Skin of body (tissue), 2 donors: Measurements from ENCODE around the gene PDCD7. TPM values are rescaled to one million over a fixed set of nuclear protein-coding genes. Genes with fewer than 3 reads are reported as not detected.
A peak's percentile ranks its signal among the peaks of the same experiment; 100 is the strongest.
"Not testable (repeated sequence)": the region's sequence is repeated elsewhere in the genome, so short reads cannot be mapped to it uniquely, and the experiment has no call there.

Experiments used
- DNase-seq: peaks from one replicate; lab custom pipeline; 2025; lab: John Stamatoyannopoulos, UW
- total RNA-seq: library from RNA; depleted of rRNA; stranded (reverse); fragments of >200 nt; gene quantifications from one replicate; pipeline ENCODE4 v1.2.3, GENCODE V29; 2014

PDCD7 gene
- total RNA-seq, 1 donor from 2014 or later, result 10.9 TPM

DNA sequence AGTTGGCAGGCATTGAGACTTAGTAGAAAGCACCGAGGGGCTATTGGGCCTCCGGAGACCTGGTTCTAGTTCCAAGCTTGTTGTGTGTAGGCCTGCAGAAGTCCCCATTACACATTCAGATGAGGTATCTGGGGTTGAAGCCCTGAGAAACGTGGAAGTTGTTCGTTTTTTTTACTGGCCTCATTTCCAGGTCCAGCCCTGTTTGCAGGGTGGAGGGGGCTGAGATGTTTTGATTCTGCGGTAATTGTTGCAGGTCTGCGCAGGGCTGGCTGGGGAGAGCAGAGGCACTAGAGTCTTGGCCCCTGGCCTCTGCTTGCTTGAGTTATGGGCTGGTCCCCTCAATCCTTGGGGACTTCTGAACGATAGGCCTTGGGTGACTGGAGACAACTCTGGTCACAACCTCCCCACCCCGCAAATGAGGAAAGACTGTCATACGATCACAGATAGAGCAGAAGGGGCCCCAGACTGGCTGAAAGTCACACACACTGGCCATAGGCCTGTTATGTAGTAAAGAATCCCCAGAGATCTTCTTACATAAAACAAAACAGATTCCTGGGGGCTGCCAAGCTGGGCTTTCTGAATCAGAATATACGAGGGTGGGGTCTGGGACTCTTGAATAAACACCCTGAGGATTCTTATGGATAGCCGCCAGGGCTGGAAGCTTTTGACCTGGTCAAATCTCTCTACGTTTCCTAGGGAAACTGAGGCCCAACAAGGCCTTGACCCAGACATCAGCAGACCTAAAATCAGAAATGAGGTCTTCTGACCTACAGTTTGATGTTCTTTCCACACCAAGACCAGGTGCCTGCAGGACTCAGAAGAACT is 41.5 kb downstream of the PDCD7 start:
- peak; percentile 9 for DNase-seq

DNA sequence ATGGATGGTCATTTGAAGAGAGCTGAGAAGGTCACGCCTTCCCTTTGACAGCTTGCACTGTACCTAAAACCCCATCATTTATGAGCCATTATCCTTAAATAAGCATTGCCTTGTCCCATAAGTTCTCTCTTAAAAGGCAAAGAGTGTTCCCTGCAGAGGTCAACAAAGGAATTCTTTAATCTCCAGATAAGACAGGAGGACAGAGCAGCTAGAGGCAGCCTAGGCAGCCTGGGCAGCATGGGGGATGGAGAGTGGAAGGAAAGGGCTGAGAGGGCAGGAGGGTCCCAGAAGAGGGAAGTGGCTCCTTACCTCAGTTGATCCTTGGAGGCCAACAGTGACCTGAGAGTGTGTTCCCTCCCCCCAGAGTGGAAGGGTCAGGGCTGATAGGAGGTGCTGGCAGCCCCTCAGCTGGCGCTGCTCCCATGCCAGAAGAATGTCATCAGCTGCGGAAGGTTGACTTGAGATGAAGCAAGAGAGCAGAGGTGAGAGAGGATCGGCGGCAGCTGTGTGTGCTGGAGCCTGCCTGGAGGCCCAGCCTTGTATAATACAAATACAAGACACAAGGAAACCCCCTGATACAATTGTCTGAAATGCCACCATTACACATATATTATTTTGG is 44.3 kb downstream of the PDCD7 start:
- DNase-seq, result no peak

DNA sequence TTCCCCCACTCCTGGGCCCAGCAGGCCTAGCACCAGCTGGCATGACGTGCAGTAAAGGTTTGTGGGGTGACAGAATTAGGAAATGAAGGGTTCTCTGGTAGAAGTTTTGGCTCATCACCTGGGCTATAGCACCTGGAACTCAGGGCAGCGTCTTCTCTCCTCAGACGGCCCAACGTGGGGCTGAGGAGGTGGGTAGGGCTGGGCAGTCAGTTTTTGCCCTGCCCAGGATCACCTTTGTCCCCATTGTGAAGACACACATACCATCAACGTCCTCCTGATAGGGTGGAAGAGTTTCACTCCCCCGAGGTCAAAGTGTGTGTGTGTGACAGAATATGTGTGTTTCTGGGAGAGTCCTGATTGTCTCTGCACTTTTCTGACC is 45.0 kb downstream of the PDCD7 start:
- no peak for DNase-seq

GRCh38 chr15:65087873-65088642 is 45.5 kb downstream of the PDCD7 start:
- no peak for DNase-seq

DNA sequence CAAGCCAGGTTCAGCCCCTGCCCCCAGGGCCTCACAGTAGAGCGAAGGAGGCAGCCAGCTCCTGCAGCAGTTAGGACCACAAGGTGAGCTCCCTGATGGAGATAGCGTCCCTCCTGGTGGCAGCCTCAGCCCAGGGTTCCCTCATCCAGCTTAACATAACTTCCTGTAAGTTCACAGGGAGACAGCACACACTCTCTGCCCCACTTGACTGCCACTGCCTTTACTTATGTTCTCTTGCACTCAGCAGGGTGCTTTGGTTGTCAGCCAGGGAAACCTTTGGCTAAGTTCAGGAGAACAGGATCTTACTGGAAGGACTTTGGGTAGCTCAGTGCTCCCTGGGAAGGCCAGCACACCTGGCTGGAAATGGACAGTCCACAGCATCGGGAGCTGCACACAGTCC is 46.2 kb downstream of the PDCD7 start:
- no peak for DNase-seq

GRCh38 chr15:65086680-65087111 is 46.9 kb downstream of the PDCD7 start:
- DNase-seq, result no peak

GRCh38 chr15:65085990-65086679 is 47.5 kb downstream of the PDCD7 start:
- DNase-seq, result no peak

DNA sequence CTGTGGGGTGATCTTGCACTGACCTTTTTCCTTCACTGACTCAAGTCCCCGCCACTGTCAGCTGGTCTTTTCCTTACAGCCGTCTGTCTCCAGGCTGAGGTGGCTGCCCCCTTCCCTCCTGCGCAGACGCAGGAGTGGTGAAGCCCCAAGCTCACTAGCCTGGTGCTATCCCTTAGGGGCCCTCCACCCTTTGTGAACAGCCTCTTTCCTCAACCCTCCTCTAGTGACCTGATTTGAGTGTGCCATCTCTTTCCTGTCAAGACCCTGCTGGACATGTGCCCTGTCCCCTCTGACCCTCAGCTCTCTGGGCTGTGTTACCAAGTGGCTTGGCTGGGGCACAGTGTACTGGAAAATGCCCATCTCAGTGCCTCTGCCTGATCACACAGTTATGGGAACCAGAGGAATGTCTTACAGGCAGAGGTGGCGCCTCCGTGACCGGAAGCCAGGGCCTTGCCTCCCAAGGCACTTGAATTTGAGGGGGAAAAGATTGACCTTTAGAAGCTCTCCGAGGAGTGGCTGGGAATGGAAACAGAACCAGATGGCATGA is 48.3 kb downstream of the PDCD7 start:
- no peak for DNase-seq

DNA sequence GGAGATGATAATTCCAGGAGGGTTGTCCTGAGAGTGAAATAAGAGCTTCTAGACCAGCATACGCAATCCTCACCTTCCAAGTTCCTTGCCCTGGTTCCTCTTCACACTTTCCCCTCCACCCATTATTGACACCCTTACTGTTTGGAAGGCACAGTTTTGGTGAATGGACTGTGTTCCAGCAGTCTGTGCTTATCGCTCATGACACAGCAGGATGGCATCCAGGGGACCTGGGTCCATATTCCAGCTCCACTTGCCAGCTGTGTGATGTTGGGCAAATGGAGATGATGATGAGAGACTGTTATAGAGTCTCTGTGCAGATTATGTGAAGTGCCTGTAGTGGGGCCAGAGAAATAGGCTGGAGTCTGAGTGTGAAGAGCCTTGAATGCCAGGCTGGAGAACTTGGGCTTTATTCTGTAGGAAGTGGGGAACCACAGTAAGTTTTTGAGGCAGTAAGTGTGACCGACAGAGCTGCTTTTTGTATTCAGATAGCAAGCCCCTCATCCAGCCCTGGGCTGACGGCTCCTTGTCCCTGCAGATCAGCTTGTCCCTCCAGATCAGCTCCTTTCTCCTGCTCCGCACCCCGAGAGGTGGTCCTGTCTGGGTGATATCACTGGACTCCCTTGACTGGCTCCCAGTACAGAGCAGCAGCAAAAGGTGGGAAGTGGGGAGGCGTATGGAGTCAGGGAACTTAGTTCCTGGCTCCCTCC is 49.0 kb downstream of the PDCD7 start:
- no peak for DNase-seq

DNA sequence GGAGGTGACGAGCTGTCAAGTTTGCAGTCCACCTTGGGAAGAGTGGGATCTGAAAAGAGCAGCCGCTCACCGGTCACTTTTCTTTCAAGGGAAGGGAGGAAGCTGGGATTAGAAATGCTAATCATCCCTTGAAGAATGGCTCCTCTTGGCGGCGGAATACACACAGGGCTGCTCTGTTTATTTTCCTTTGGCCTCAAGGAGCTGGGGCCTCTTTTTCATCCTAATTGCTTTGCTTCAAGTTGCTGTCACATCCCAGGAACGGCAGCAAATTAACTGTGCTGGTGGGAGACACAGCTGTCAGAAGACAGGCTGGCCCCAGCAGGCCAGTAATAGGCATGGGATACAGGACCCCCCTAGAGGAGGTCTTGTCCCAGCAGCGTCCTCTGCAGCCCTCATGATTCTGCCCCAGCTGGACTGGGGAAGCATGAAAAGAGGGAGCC is 50.3 kb downstream of the PDCD7 start:
- DNase-seq, result no peak

DNA sequence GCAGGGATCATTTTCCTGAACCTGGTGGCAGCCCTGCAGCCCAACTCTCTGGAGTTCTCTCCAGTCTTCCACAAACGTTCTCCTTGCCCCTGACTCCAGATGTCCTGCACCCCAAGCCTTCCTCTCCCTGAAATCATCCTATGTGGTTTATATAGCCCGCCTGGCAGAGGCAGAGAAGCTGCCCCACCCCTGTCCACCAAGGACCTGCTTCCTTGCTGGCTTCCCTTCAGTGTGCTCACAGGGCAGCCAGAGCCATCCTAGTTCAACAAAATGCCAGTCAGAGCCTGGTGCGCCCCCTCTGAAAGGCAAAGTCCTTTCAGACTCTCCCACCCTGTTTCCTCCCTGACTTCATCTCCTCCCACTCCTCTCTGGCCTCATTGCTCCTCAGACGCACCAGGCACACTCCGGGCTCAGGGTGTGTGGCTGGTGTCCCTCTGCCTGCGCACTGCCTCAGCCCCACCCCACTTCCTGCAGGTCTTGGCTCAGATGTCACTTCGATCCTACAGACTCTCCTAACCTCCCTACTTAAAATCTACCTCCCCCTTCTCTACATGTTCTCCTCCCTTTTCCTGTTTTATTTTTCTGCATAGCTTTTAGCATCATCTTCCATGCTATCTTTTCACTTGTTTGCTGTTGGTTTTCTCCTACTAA is 51.2 kb downstream of the PDCD7 start:
- DNase-seq, result no peak

- no peak for DNase-seq
Observed at GRCh38 chr15:65081758-65082157, 51.9 kb downstream of the PDCD7 start.

- no peak for DNase-seq
Observed at GRCh38 chr15:65081270-65081669, 52.3 kb downstream of the PDCD7 start.

DNA sequence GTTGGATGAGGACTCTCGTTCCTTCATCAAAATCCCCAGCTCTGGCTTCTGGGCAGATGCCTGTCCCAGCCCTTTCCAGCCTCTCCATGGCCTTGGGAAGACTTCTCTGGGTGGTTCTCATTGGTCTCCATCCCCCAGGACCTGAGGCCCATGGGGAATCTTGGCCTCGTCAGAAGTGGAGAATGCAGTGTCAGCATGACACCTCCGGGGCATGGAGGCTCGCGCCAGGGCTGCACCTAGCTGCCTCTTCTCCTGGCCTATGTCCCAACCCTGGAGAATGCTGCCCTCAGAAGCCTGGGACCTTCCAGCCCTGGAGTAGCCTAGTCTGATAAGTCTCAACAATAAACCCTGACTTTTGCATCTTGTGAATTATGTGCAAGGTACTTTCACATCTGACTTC is 54.0 kb downstream of the PDCD7 start:
- DNase-seq, result no peak

GRCh38 chr15:65077981-65078352 is 55.6 kb downstream of the PDCD7 start:
- no peak for DNase-seq

- no peak for DNase-seq
Observed at GRCh38 chr15:65077291-65077980, 56.2 kb downstream of the PDCD7 start.

DNA sequence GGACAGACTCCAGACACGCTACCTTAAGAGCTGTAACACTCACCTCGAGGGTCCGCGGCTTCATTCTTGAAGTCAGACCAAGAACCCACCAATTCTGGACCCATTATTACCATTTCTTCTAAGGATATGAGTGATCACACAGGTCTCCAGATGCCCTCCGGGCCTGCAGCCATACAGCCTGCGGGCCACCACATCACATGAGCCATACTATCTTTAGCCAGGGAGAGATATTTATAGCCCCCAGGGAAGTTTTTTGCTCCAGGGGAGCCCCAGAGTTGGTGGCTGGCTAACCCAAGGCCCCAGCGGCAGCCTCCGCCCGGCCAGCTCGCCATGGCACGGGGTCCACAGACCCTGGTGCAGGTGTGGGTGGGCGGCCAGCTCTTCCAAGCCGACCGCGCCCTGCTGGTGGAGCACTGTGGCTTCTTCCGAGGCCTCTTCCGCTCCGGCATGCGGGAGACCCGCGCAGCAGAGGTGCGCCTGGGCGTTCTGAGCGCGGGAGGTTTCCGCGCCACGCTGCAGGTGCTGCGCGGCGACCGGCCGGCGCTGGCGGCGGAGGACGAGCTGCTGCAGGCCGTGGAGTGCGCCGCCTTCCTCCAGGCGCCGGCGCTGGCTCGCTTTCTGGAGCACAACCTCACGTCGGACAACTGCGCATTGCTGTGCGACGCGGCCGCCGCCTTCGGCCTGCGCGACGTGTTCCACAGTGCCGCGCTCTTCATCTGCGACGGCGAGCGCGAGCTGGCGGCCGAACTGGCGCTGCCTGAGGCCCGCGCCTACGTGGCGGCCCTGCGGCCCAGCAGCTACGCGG is 56.9 kb downstream of the PDCD7 start, which contains the start of gene KBTBD13:
TSS of gene KBTBD13 (plus strand) at position 261 of the 805 bp plus-strand sequence. CDS start at position 331, 70 bp downstream.
- DNase-seq, result no peak

DNA sequence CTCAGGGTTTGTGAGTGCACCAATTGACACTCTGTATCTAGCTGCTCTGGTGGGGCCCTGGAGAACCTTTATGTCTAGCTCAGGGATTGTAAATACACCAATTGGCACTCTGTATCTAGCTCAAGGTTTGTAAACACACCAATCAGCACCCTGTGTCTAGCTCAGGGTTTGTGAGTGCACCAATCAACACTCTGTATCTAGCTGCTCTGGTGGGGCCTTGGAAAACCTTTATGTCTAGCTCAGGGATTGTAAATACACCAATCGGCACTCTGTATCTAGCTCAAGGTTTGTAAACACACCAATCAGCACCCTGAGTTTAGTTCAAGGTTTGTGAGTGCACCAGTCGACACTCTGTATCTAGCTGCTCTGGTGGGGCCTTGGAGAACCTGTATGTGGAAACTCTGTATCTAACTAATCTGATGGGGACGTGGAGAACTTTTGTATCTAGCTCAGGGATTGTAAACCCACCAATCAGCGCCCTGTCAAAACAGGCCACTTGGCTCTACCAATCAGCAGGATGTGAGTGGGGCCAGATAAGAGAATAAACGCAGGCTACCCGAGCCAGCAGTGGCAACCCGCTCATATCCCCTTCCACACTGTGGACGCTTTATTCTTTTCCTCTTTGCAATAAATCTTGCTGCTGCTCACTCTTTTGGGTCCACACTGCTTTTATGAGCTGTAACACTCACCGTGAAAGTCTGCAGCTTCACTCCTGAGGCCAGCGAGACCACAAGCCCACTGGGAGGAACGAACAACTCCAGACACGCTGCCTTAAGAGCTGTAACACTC is 57.8 kb downstream of the PDCD7 start:
- not testable (repeated sequence) for DNase-seq
